NB4 (cell line): ENCODE data around the gene FBRS.

ENCODE experiments used
- TF ChIP-seq, protein P1 (sequence below): IDR thresholded peaks from one replicate; pipeline ENCODE4 v1.5.1; 2012; ENCODE audit warnings: low read depth, low read length
- TF ChIP-seq, protein P2 (sequence below): IDR thresholded peaks from 2 replicates; pipeline ENCODE4 v1.6.1; 2011; ENCODE audit warnings: low read depth, low read length

DNA sequence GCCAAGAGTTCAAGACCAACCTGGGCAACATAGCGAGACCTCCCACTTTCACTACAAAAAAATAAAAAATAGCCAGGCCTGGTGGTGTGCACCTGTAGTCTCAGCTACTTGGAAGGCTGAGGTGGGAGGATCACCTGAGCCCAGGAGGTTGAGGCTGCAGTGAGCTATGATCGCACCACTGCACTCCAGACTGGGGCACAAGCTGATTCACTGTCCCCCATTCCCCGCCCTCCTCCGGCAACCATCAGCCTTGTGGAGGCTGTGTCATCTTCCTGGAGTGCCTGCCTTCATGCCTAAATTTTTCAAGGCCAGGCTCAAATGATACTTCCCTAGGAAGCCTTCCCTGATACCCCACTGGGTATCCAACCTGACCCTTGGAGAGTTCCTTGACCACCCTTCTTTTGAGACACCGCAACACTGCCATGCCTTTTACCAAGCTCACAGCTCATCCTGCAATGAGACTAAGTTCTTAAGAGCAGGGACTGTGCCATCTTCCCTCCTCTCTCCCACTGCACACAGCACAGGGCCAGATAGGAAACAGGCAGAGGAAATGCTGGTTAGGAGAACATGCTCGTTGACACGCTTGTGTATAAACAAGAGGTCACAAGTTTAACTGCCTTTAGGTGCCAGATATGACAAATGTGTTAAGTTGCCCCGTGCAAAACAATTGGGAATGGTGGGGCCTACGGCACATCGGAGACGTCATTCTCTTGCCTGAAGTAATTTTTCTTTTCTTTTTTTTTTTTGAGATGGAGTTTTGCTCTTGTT is 36.9 kb downstream of the FBRS start:
- TF ChIP-seq, protein P1, sequence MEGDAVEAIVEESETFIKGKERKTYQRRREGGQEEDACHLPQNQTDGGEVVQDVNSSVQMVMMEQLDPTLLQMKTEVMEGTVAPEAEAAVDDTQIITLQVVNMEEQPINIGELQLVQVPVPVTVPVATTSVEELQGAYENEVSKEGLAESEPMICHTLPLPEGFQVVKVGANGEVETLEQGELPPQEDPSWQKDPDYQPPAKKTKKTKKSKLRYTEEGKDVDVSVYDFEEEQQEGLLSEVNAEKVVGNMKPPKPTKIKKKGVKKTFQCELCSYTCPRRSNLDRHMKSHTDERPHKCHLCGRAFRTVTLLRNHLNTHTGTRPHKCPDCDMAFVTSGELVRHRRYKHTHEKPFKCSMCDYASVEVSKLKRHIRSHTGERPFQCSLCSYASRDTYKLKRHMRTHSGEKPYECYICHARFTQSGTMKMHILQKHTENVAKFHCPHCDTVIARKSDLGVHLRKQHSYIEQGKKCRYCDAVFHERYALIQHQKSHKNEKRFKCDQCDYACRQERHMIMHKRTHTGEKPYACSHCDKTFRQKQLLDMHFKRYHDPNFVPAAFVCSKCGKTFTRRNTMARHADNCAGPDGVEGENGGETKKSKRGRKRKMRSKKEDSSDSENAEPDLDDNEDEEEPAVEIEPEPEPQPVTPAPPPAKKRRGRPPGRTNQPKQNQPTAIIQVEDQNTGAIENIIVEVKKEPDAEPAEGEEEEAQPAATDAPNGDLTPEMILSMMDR: no peak
- TF ChIP-seq, protein P2, sequence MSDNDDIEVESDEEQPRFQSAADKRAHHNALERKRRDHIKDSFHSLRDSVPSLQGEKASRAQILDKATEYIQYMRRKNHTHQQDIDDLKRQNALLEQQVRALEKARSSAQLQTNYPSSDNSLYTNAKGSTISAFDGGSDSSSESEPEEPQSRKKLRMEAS: no peak
